HepG2 (cell line): Measurements from ENCODE around the gene RAB3GAP1. TPM values are rescaled to one million over a fixed set of nuclear protein-coding genes. Genes with fewer than 3 reads are reported as not detected.

ENCODE experiments used
- ATAC-seq: fragments of 200-7000 bp; cut with Tn5 transposase; 3 replicates; pipeline ENCODE4 v1.9.1; 2020; ENCODE audit warnings: mild to moderate bottlenecking, moderate library complexity
- BruUV-seq: library from RNA; stranded (reverse); fragments of 400-500 nt; replicated peaks from 2 replicates; lab custom pipeline; 2021; lab: Mats Ljungman, UMichigan
- CTCF ChIA-PET: fragments of 300-600 bp; formaldehyde crosslinking; extraction: SDS; loops from one replicate; lab custom pipeline; 2021; ENCODE audit warnings: low total read pairs, inconsistent platforms, low intra/inter-chr PET ratio; lab: Yijun Ruan, JAX
- POLR2A ChIA-PET: fragments of 350-600 bp; sonication (Branson Sonifier 250); formaldehyde crosslinking; loops from one replicate; lab custom pipeline; 2020; ENCODE audit warnings: antibody characterized with exemption, inconsistent platforms; lab: Yijun Ruan, JAX
- DNase-seq: peaks from one replicate; pipeline ENCODE4 v3.0.0-alpha.2; 2015; ENCODE audit warnings: low spot score
- FAIRE-seq: peaks from 3 replicates; lab custom pipeline; 2011; peaks lifted over from hg19 to GRCh38; lab: Jason Lieb, UNC
- H2AFZ ChIP-seq: one replicate; pipeline ENCODE4 v1.6.1; 2011; ENCODE audit warnings: low read length, inconsistent platforms
- H3K27ac ChIP-seq: fragments of 300-600 bp; 3 replicates; pipeline ENCODE4 v1.8.0; 2011; ENCODE audit warnings: mixed run types, mild to moderate bottlenecking, mixed read lengths, low read length, inconsistent platforms; ENCODE audit not compliant: insufficient read depth; ENCODE audit errors: extremely low read length
- H3K27me3 ChIP-seq, 2 experiments: fragments of 200-600 bp in 1 of 2; 2 replicates in 1 of 2; 3 replicates in 1 of 2; pipeline versions ENCODE4 v1.6.0 to v1.8.0; 2011; ENCODE audit warnings: low read length in 2 of 2, mild to moderate bottlenecking in 2 of 2, moderate library complexity in 2 of 2, inconsistent platforms in 1 of 2; ENCODE audit not compliant: insufficient read depth in 2 of 2, control insufficient read depth in 1 of 2
- H3K36me3 ChIP-seq, 2 experiments: fragments of 200-600 bp in 1 of 2; replicated peaks in 1 of 2; 2 replicates in 1 of 2; 3 replicates in 1 of 2; pipeline versions ENCODE4 v1.5.1 to v1.8.0; 2011; ENCODE audit warnings: low read length in 2 of 2, inconsistent platforms in 1 of 2; ENCODE audit not compliant: insufficient read depth in 2 of 2, control insufficient read depth in 1 of 2
- H3K4me1 ChIP-seq: 2 replicates; pipeline ENCODE4 v1.5.1; 2012; ENCODE audit warnings: low read length, inconsistent platforms; ENCODE audit not compliant: insufficient read depth
- H3K4me2 ChIP-seq: 2 replicates; pipeline ENCODE4 v1.6.0; 2011; ENCODE audit warnings: low read depth, low read length, inconsistent platforms
- H3K4me3 ChIP-seq, 3 experiments: fragments of 200-600 bp in 1 of 3; sonication (generic), shearing (Covaris generic) in 1 of 3; replicated peaks in 1 of 3; 2 replicates each; pipeline ENCODE4 v1.5.1; 2011 to 2016; ENCODE audit warnings: low read length in 3 of 3, inconsistent platforms in 2 of 3, low read depth in 2 of 3, mild to moderate bottlenecking in 2 of 3, control low read depth in 1 of 3, mixed read lengths in 1 of 3; ENCODE audit not compliant: insufficient read depth in 1 of 3
- H3K79me2 ChIP-seq: one replicate; pipeline ENCODE4 v1.6.1; 2011; ENCODE audit warnings: low read length, inconsistent platforms; ENCODE audit not compliant: insufficient read depth
- H3K9ac ChIP-seq: 2 replicates; pipeline ENCODE4 v1.6.0; 2011; ENCODE audit warnings: mild to moderate bottlenecking, low read depth, low read length, inconsistent platforms; ENCODE audit not compliant: insufficient read depth
- H3K9me3 ChIP-seq: 2 replicates; pipeline ENCODE4 v1.5.1; 2012; ENCODE audit warnings: mild to moderate bottlenecking, low read length
- H4K20me1 ChIP-seq: 2 replicates; pipeline ENCODE4 v1.6.0; 2011; ENCODE audit warnings: inconsistent platforms, mild to moderate bottlenecking, low read length, moderate library complexity; ENCODE audit not compliant: insufficient read depth
- FOXJ3 ChIP-seq: sonication (generic); formaldehyde crosslinking; IDR thresholded peaks from 2 replicates; pipeline ENCODE4 v1.4.0; 2020; ENCODE audit warnings: missing genetic modification reagents, mild to moderate bottlenecking, borderline replicate concordance
- IRF2 ChIP-seq: IDR thresholded peaks from 2 replicates; pipeline ENCODE4 v1.6.1; 2018; ENCODE audit warnings: missing genetic modification reagents, missing compliant biosample characterization
- KAT7 ChIP-seq: IDR thresholded peaks from 2 replicates; pipeline ENCODE4 v1.6.1; 2018; ENCODE audit warnings: borderline replicate concordance, missing compliant biosample characterization
- MEIS2 ChIP-seq: sonication (generic); formaldehyde crosslinking; IDR thresholded peaks from 2 replicates; pipeline ENCODE4 v1.9.0; 2021; ENCODE audit warnings: mild to moderate bottlenecking, missing genetic modification reagents
- NAIF1 ChIP-seq: sonication (generic); formaldehyde crosslinking; IDR thresholded peaks from 2 replicates; pipeline ENCODE4 v1.5.0; 2020; ENCODE audit warnings: mild to moderate bottlenecking, missing genetic modification reagents, borderline replicate concordance
- NFKBIZ ChIP-seq: IDR thresholded peaks from 2 replicates; pipeline ENCODE4 v1.6.1; 2018; ENCODE audit warnings: missing genetic modification reagents, missing compliant biosample characterization
- NONO ChIP-seq, 2 experiments: fragments of 450-650 bp in 1 of 2; sonication (generic) in 1 of 2; formaldehyde crosslinking in 1 of 2; IDR thresholded peaks in 1 of 2; conservative IDR thresholded peaks in 1 of 2; 2 replicates each; pipeline versions ENCODE4 v1.6.1 to v1.8.0; 2017 to 2022; ENCODE audit warnings: mild to moderate bottlenecking in 1 of 2, missing genetic modification reagents in 1 of 2, moderate library complexity in 1 of 2
- NR1H2 ChIP-seq: sonication (generic); formaldehyde crosslinking; IDR thresholded peaks from 2 replicates; pipeline ENCODE4 v1.8.1; 2022; ENCODE audit warnings: low read depth, missing genetic modification reagents, borderline replicate concordance
- RFX1 ChIP-seq: fragments of 450-650 bp; IDR thresholded peaks from 2 replicates; pipeline ENCODE4 v1.6.1; 2017
- SRSF1 ChIP-seq: fragments of 200-400 bp; formaldehyde crosslinking; optimal IDR thresholded peaks from 2 replicates; pipeline ENCODE3; 2017; ENCODE audit warnings: mild to moderate bottlenecking, low read depth, low read length, moderate library complexity
- ZNF460 ChIP-seq: sonication (generic); formaldehyde crosslinking; IDR thresholded peaks from 2 replicates; pipeline ENCODE4 v1.5.1; 2020; ENCODE audit warnings: missing genetic modification reagents, mild to moderate bottlenecking, borderline replicate concordance
- ZNF713 ChIP-seq: sonication (generic); formaldehyde crosslinking; IDR thresholded peaks from 2 replicates; pipeline ENCODE4 v1.4.0; 2020; ENCODE audit warnings: mild to moderate bottlenecking, missing genetic modification reagents
- ZNF891 ChIP-seq: sonication (generic); formaldehyde crosslinking; IDR thresholded peaks from 2 replicates; pipeline ENCODE4 v1.5.0; 2020; ENCODE audit warnings: mild to moderate bottlenecking, missing genetic modification reagents
- in situ Hi-C: cut with HindIII; loops from 2 replicates; pipeline ENCODE4 v1.10.0; 2017; ENCODE audit warnings: low pct_unique_long_range_greater_than_20kb; ENCODE audit not compliant: extremely low pct_ligation_motif_present
- intact Hi-C: fragments of 100-400 bp; cut with micrococcal nuclease; formaldehyde crosslinking; loops from one replicate; pipeline ENCODE4 v1.10.0; 2022; ENCODE audit not compliant: unreplicated experiment
- polyA plus RNA-seq, 8 experiments: library from polyadenylated mRNA; depleted of rRNA in 3 of 8; stranded (reverse) in 7 of 8; unstranded in 1 of 8; fragments of >200 nt; fragmentation: Illumina TruSeq in 4 of 8; extraction: Trizol in 4 of 8; gene quantifications; 2 replicates each; pipeline versions ENCODE4 v1.2.1 to v1.2.3, GENCODE V29; 2011 to 2016; ENCODE audit warnings: low read depth in 4 of 8, missing spikeins in 1 of 8, mixed read lengths in 1 of 8; ENCODE audit not compliant: insufficient read depth in 1 of 8
- total RNA-seq, 5 experiments: library from RNA; depleted of rRNA; stranded (reverse); fragments of >200 nt; fragmentation: Illumina TruSeq; extraction: Trizol; gene quantifications; 2 replicates each; pipeline ENCODE4 v1.2.3, GENCODE V29; 2016; ENCODE audit warnings: low read depth in 1 of 5
- TF ChIP-seq, protein P1 (sequence below): sonication (generic); formaldehyde crosslinking; IDR thresholded peaks from 2 replicates; pipeline ENCODE4 v1.5.1; 2020; ENCODE audit warnings: mild to moderate bottlenecking, moderate library complexity, missing genetic modification reagents
- TF ChIP-seq, protein P2 (sequence below): sonication (generic); formaldehyde crosslinking; IDR thresholded peaks from 2 replicates; pipeline ENCODE4 v1.4.0; 2020; ENCODE audit warnings: missing genetic modification reagents, low read depth, mild to moderate bottlenecking, borderline replicate concordance
- TF ChIP-seq, protein P3 (sequence below): IDR thresholded peaks from 2 replicates; pipeline ENCODE4 v1.6.1; 2016; ENCODE audit warnings: low read depth, control low read depth
- TF ChIP-seq, protein P4 (sequence below): sonication (generic); formaldehyde crosslinking; IDR thresholded peaks from 2 replicates; pipeline ENCODE4 v1.4.0; 2020; ENCODE audit warnings: missing genetic modification reagents

The RAB3GAP1 gene
- total and polyA plus RNA-seq, 2 of the 13 experiments (the other 11 are each of a cell fraction or from before 2014, with no cell fraction given): 15.2 to 48.8 TPM

DNA sequence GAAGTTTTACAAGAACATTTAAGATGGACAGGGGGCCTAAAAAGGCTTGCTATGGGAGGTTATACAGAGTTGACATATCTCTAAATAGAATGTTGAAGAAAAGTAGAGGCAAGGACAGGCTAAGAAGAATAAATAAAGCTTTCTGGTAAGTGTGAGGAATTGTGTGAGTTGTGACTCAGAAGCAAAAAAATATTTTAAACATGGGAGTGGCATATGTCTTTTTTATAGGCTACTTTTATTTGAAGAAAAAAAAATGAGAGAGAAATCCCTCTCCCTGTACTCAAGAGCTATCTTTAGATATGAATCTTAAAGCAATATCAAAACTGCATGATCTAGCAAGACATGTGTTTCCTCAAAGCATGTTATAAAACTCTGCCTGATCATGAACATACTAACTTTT lies 41.1 kb downstream of the RAB3GAP1 start:
- peaks cover 2 to 29% of the 10 kb centered on the region in 2 experiments; a peak in 4 of 5 replicates for H3K36me3 ChIP-seq
- no peaks in the 10 kb centered on the region for H4K20me1 ChIP-seq
- ChIA-PET POLR2A (no interaction called here), CTCF (no interaction called here)
- no peak overlapping the region for H2AFZ ChIP-seq
- intact Hi-C loops (loop anchor here (5.0 kb wide), 1 partner anchor 41 kb away; the partner anchor contains the start of gene RAB3GAP1), in situ Hi-C loops (no loop called here)
- H3K4me2 ChIP-seq: no peak overlapping the region
- peaks cover 45% of the 10 kb centered on the region for H3K4me1 ChIP-seq
- FAIRE-seq: no peak
- no peak overlapping the region for H3K9ac ChIP-seq
- peaks cover 7% of the 10 kb centered on the region for H3K79me2 ChIP-seq
- BruUV-seq: no TSS peak
- no peak overlapping the region for H3K4me3 ChIP-seq
- ATAC-seq: no peak
- no peak for DNase-seq
- H3K27ac ChIP-seq: peak overlapping the region; percentile 43
- no peaks in the 10 kb centered on the region for H3K9me3 ChIP-seq
- H3K27me3 ChIP-seq: no peaks in the 10 kb centered on the region
- TF ChIP-seq FOXJ3: no peak
- TF ChIP-seq, protein P1, sequence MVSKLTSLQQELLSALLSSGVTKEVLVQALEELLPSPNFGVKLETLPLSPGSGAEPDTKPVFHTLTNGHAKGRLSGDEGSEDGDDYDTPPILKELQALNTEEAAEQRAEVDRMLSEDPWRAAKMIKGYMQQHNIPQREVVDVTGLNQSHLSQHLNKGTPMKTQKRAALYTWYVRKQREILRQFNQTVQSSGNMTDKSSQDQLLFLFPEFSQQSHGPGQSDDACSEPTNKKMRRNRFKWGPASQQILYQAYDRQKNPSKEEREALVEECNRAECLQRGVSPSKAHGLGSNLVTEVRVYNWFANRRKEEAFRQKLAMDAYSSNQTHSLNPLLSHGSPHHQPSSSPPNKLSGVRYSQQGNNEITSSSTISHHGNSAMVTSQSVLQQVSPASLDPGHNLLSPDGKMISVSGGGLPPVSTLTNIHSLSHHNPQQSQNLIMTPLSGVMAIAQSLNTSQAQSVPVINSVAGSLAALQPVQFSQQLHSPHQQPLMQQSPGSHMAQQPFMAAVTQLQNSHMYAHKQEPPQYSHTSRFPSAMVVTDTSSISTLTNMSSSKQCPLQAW (CRISPR knock-in tag): no peak
- no peak for TF ChIP-seq ZNF460 (CRISPR knock-in tag)
- TF ChIP-seq, protein P2, sequence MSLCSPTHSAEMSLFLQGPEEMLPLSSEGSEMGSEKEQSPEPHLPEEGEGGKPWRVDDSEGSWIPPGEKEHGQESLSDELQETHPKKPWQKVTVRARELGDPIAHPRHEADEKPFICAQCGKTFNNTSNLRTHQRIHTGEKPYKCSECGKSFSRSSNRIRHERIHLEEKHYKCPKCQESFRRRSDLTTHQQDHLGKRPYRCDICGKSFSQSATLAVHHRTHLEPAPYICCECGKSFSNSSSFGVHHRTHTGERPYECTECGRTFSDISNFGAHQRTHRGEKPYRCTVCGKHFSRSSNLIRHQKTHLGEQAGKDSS (CRISPR knock-in tag): no peak
- no peak for TF ChIP-seq NAIF1 (CRISPR knock-in tag)
- TF ChIP-seq MEIS2 (CRISPR knock-in tag): no peak
- no peak for TF ChIP-seq SRSF1
- no peak for TF ChIP-seq NONO (IDR thresholded peaks at IDR 0.05)
- TF ChIP-seq NONO (CRISPR knock-in tag; conservative IDR thresholded peaks at IDR 0.05): no peak
- TF ChIP-seq, protein P3, sequence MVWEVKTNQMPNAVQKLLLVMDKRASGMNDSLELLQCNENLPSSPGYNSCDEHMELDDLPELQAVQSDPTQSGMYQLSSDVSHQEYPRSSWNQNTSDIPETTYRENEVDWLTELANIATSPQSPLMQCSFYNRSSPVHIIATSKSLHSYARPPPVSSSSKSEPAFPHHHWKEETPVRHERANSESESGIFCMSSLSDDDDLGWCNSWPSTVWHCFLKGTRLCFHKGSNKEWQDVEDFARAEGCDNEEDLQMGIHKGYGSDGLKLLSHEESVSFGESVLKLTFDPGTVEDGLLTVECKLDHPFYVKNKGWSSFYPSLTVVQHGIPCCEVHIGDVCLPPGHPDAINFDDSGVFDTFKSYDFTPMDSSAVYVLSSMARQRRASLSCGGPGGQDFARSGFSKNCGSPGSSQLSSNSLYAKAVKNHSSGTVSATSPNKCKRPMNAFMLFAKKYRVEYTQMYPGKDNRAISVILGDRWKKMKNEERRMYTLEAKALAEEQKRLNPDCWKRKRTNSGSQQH (CRISPR knock-in tag): no peak
- no peak for TF ChIP-seq RFX1
- no peak for TF ChIP-seq ZNF891
- TF ChIP-seq NR1H2 (CRISPR knock-in tag): no peak
- TF ChIP-seq NFKBIZ (CRISPR knock-in tag): no peak
- TF ChIP-seq ZNF713 (CRISPR knock-in tag): no peak
- no peak for TF ChIP-seq IRF2 (CRISPR knock-in tag)
- TF ChIP-seq, protein P4, sequence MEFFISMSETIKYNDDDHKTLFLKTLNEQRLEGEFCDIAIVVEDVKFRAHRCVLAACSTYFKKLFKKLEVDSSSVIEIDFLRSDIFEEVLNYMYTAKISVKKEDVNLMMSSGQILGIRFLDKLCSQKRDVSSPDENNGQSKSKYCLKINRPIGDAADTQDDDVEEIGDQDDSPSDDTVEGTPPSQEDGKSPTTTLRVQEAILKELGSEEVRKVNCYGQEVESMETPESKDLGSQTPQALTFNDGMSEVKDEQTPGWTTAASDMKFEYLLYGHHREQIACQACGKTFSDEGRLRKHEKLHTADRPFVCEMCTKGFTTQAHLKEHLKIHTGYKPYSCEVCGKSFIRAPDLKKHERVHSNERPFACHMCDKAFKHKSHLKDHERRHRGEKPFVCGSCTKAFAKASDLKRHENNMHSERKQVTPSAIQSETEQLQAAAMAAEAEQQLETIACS: no peak
- TF ChIP-seq KAT7 (CRISPR knock-in tag): no peak
